ENCODE data around the gene COX8A.

The COX8A gene

GRCh38 chr11:63931876-63932275, 42.5 kb upstream of the COX8A start:
- no peak for ATAC-seq
- no peak for TF ChIP-seq PPARA (CRISPR knock-in tag; IDR thresholded peaks at IDR 0.05; ENCODE audit: borderline replicate concordance)
- no peak for TF ChIP-seq ARNTL (CRISPR knock-in tag; IDR thresholded peaks at IDR 0.05; ENCODE audit: borderline replicate concordance, low read depth)
- no peak for TF ChIP-seq SNAI2 (CRISPR knock-in tag; IDR thresholded peaks at IDR 0.05)
- no peak for TF ChIP-seq CSRNP3 (CRISPR knock-in tag; IDR thresholded peaks at IDR 0.05)
- TF ChIP-seq TOX (CRISPR knock-in tag; IDR thresholded peaks at IDR 0.05; ENCODE audit: borderline replicate concordance), result no peak
- TF ChIP-seq ISL1 (CRISPR knock-in tag; IDR thresholded peaks at IDR 0.05), result no peak
- no peak for TF ChIP-seq CSDC2 (CRISPR knock-in tag; IDR thresholded peaks at IDR 0.05)
- no peak for TF ChIP-seq ESRRG (CRISPR knock-in tag; IDR thresholded peaks at IDR 0.05)
- TF ChIP-seq ZNF70 (CRISPR knock-in tag; IDR thresholded peaks at IDR 0.05), result no peak
- TF ChIP-seq ZFP30 (CRISPR knock-in tag; IDR thresholded peaks at IDR 0.05), result no peak
- TF ChIP-seq ZNF8 (CRISPR knock-in tag; IDR thresholded peaks at IDR 0.05), result no peak

- TF ChIP-seq BACH2 (CRISPR knock-in tag; IDR thresholded peaks at IDR 0.05; ENCODE audit: borderline replicate concordance) (no peak), ZNF8 (CRISPR knock-in tag; IDR thresholded peaks at IDR 0.05) (no peak)
- no peak for ATAC-seq
Measured at GRCh38 chr11:63933459-63933858, 41.0 kb upstream of the COX8A start.

- ATAC-seq, result peak; percentile 33; the same call in 1 of the 3 replicates
Measured at GRCh38 chr11:63937713-63938478, 36.5 kb upstream of the COX8A start.

More at GRCh38 chr11:63937713-63938478, 36.5 kb upstream of the COX8A start:
- TF ChIP-seq PPARA (CRISPR knock-in tag; IDR thresholded peaks at IDR 0.05; ENCODE audit: borderline replicate concordance) (no peak), POU6F1 (CRISPR knock-in tag; IDR thresholded peaks at IDR 0.05; ENCODE audit: borderline replicate concordance, low read depth) (no peak), ZFP3 (CRISPR knock-in tag; IDR thresholded peaks at IDR 0.05) (no peak), TSHZ2 (CRISPR knock-in tag; IDR thresholded peaks at IDR 0.05) (no peak), ZFP30 (CRISPR knock-in tag; IDR thresholded peaks at IDR 0.05) (no peak), OSR1 (CRISPR knock-in tag; IDR thresholded peaks at IDR 0.05) (no peak), TCF4 (CRISPR knock-in tag; IDR thresholded peaks at IDR 0.05; ENCODE audit: borderline replicate concordance) (no peak), ARNTL (CRISPR knock-in tag; IDR thresholded peaks at IDR 0.05; ENCODE audit: borderline replicate concordance, low read depth) (no peak), RARB (CRISPR knock-in tag; IDR thresholded peaks at IDR 0.05) (no peak), ISL1 (CRISPR knock-in tag; IDR thresholded peaks at IDR 0.05) (no peak), GLIS3 (CRISPR knock-in tag; IDR thresholded peaks at IDR 0.05) (no peak)

Measured in SK-N-SH treated with all-trans-retinoic acid at 6 μM for 48 hours (cell line).